SK-N-SH treated with all-trans-retinoic acid at 6 μM for 48 hours (cell line): ENCODE measurements around the gene SORCS1.

Experiments used
- BACH2 ChIP-seq: fragments of 250-450 bp; sonication (Bioruptor Pico); IDR thresholded peaks from 2 replicates; pipeline ENCODE4 v1.9.0; 2021; ENCODE audit warnings: mild to moderate bottlenecking, borderline replicate concordance
- ESRRG ChIP-seq: fragments of 250-450 bp; sonication (Bioruptor Pico); IDR thresholded peaks from 2 replicates; pipeline ENCODE4 v1.6.1; 2021; ENCODE audit warnings: mild to moderate bottlenecking
- PPARA ChIP-seq: fragments of 250-450 bp; sonication (Bioruptor Pico); IDR thresholded peaks from 2 replicates; pipeline ENCODE4 v1.5.0; 2020; ENCODE audit warnings: mild to moderate bottlenecking, borderline replicate concordance
- RARB ChIP-seq: fragments of 250-450 bp; sonication (Bioruptor Pico); IDR thresholded peaks from 2 replicates; pipeline ENCODE4 v1.8.0; 2021; ENCODE audit warnings: mild to moderate bottlenecking, moderate library complexity
- SNAI2 ChIP-seq: fragments of 250-450 bp; sonication (Bioruptor Pico); IDR thresholded peaks from 2 replicates; pipeline ENCODE4 v1.5.0; 2020; ENCODE audit warnings: mild to moderate bottlenecking, moderate library complexity
- TCF4 ChIP-seq: fragments of 250-450 bp; sonication (Bioruptor Pico); IDR thresholded peaks from 2 replicates; pipeline ENCODE4 v1.8.0; 2021; ENCODE audit warnings: mild to moderate bottlenecking, moderate library complexity, borderline replicate concordance
- ZFP3 ChIP-seq: fragments of 250-450 bp; sonication (Bioruptor Pico); IDR thresholded peaks from 2 replicates; pipeline ENCODE4 v1.5.0; 2020; ENCODE audit warnings: mild to moderate bottlenecking, moderate library complexity
- ZFP30 ChIP-seq: fragments of 450-650 bp; formaldehyde crosslinking; IDR thresholded peaks from 2 replicates; pipeline ENCODE4 v1.5.0; 2022; ENCODE audit warnings: mild to moderate bottlenecking, moderate library complexity
- ZNF565 ChIP-seq: fragments of 450-650 bp; formaldehyde crosslinking; conservative IDR thresholded peaks from 2 replicates; pipeline ENCODE4 v1.5.0; 2020; ENCODE audit warnings: low read depth, mild to moderate bottlenecking, moderate library complexity
- ZNF70 ChIP-seq: fragments of 450-650 bp; formaldehyde crosslinking; IDR thresholded peaks from 2 replicates; pipeline ENCODE4 v1.5.0; 2020; ENCODE audit warnings: mild to moderate bottlenecking, moderate library complexity
- TF ChIP-seq, protein P1 (sequence below): fragments of 250-450 bp; sonication (Bioruptor Pico); IDR thresholded peaks from 2 replicates; pipeline ENCODE4 v1.8.0; 2020; ENCODE audit warnings: mild to moderate bottlenecking, moderate library complexity, borderline replicate concordance
- TF ChIP-seq, protein P2 (sequence below): fragments of 250-450 bp; sonication (Bioruptor Pico); IDR thresholded peaks from 2 replicates; pipeline ENCODE4 v1.5.1; 2021; ENCODE audit warnings: mild to moderate bottlenecking, moderate library complexity
- TF ChIP-seq, protein P3 (sequence below): fragments of 250-450 bp; sonication (Bioruptor Pico); IDR thresholded peaks from 2 replicates; pipeline ENCODE4 v1.8.0; 2021; ENCODE audit warnings: low read depth, mild to moderate bottlenecking, moderate library complexity, borderline replicate concordance
- TF ChIP-seq, protein P4 (sequence below): fragments of 250-450 bp; sonication (Bioruptor Pico); IDR thresholded peaks from 2 replicates; pipeline ENCODE4 v1.5.1; 2020; ENCODE audit warnings: low read depth, mild to moderate bottlenecking, moderate library complexity

DNA sequence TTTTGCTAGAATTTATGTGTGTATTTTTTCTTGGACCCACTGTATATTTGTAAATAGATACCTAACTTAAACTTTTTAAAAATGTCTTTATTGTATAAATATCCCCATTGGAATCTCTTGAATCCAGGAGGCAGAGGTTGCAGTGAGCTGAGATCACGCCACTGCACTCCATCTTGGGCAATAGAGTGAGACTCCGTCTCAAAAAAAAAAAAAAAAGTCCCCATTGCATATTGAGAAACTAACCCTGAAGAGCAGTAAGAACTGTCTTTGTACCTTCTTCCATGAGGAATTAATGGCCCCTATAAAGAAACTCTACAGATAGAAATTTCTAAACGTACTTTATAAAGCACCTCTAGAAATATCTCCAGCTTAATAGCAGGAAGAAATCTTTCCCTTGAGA is 504.0 kb downstream of the SORCS1 start:
- TF ChIP-seq SNAI2 (CRISPR knock-in tag) (no peak), RARB (no peak), TCF4 (CRISPR knock-in tag) (no peak), ZNF70 (CRISPR knock-in tag) (no peak), ZNF565 (CRISPR knock-in tag) (no peak), BACH2 (CRISPR knock-in tag) (no peak), PPARA (CRISPR knock-in tag) (no peak), ZFP30 (no peak), ZFP3 (CRISPR knock-in tag) (no peak), ESRRG (no peak)
- TF ChIP-seq, protein P1, sequence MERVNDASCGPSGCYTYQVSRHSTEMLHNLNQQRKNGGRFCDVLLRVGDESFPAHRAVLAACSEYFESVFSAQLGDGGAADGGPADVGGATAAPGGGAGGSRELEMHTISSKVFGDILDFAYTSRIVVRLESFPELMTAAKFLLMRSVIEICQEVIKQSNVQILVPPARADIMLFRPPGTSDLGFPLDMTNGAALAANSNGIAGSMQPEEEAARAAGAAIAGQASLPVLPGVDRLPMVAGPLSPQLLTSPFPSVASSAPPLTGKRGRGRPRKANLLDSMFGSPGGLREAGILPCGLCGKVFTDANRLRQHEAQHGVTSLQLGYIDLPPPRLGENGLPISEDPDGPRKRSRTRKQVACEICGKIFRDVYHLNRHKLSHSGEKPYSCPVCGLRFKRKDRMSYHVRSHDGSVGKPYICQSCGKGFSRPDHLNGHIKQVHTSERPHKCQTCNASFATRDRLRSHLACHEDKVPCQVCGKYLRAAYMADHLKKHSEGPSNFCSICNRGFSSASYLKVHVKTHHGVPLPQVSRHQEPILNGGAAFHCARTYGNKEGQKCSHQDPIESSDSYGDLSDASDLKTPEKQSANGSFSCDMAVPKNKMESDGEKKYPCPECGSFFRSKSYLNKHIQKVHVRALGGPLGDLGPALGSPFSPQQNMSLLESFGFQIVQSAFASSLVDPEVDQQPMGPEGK (CRISPR knock-in tag), result no peak
- TF ChIP-seq, protein P2, sequence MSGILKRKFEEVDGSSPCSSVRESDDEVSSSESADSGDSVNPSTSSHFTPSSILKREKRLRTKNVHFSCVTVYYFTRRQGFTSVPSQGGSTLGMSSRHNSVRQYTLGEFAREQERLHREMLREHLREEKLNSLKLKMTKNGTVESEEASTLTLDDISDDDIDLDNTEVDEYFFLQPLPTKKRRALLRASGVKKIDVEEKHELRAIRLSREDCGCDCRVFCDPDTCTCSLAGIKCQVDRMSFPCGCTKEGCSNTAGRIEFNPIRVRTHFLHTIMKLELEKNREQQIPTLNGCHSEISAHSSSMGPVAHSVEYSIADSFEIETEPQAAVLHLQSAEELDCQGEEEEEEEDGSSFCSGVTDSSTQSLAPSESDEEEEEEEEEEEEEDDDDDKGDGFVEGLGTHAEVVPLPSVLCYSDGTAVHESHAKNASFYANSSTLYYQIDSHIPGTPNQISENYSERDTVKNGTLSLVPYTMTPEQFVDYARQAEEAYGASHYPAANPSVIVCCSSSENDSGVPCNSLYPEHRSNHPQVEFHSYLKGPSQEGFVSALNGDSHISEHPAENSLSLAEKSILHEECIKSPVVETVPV (CRISPR knock-in tag), result no peak
- TF ChIP-seq, protein P3, sequence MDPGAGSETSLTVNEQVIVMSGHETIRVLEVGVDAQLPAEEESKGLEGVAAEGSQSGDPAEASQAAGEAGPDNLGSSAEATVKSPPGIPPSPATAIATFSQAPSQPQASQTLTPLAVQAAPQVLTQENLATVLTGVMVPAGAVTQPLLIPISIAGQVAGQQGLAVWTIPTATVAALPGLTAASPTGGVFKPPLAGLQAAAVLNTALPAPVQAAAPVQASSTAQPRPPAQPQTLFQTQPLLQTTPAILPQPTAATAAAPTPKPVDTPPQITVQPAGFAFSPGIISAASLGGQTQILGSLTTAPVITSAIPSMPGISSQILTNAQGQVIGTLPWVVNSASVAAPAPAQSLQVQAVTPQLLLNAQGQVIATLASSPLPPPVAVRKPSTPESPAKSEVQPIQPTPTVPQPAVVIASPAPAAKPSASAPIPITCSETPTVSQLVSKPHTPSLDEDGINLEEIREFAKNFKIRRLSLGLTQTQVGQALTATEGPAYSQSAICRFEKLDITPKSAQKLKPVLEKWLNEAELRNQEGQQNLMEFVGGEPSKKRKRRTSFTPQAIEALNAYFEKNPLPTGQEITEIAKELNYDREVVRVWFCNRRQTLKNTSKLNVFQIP, result no peak
- TF ChIP-seq, protein P4, sequence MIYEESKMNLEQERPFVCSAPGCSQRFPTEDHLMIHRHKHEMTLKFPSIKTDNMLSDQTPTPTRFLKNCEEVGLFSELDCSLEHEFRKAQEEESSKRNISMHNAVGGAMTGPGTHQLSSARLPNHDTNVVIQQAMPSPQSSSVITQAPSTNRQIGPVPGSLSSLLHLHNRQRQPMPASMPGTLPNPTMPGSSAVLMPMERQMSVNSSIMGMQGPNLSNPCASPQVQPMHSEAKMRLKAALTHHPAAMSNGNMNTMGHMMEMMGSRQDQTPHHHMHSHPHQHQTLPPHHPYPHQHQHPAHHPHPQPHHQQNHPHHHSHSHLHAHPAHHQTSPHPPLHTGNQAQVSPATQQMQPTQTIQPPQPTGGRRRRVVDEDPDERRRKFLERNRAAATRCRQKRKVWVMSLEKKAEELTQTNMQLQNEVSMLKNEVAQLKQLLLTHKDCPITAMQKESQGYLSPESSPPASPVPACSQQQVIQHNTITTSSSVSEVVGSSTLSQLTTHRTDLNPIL, result no peak
